ENCODE data around the gene LCN12. TPM values are rescaled to one million over a fixed set of nuclear protein-coding genes. Genes with fewer than 3 reads are reported as not detected.

LCN12 gene
- total RNA-seq, 2 donors from 2014 or later = 0.27 TPM; not detected in 1

DNA sequence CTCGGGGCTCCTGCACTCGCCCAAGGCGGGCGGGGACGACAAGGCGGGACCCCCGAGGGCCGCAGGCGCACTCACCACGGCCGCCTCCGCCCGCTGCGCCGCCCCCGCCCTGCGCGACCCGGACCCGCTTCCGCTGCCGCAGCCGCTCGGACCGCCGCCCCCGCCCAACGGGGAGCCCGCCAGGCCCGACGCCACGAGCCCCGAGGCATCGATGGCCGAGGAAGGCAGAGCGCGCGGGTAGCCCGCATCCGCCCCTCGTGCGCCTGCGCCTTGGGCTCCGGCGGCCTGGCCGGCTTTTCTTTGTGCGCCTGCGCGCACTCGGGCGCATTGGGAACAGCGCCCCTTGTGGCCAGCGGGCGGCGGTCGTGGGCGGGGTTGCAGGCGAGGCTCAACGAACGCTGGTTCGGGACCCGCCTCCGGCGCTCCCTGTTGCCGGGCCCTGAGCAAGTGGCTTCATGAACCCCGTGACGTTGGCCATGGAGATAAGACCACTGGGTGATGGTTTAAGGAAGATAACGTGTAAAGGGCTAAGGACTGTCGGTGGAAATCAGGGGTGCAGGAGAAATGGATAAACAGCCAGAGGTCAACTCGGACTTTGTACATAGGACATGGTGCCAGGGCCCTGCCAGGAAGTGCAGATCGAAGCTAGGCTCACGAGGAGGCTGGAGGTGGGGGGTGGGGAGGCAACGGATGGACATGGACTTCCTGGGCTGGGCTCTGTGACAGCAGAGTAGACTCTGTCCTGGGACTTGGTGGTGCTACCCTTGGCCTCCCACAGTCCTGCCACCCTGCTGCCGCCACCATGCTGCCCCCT is 7.3 kb upstream of the LCN12 start, which contains the start of the genes C8G and FBXW5:
Gene C8G (plus strand): TSS at position 725 of the 814 bp plus-strand sequence. CDS start 78 bp downstream, at position 803.
Gene FBXW5 (minus strand): TSS at position 220 of the 814 bp plus-strand sequence. CDS start 655 bp downstream, outside the sequence.
- H3K27ac ChIP-seq = peak within 1 kb of the TSS; percentile 79 to 83
- H3K4me1 ChIP-seq (ENCODE audit: control insufficient read depth in 1 of 2, low read depth in 2 of 2) = peaks cover 17 to 45% of the 10 kb centered on the region in 2 donors

DNA sequence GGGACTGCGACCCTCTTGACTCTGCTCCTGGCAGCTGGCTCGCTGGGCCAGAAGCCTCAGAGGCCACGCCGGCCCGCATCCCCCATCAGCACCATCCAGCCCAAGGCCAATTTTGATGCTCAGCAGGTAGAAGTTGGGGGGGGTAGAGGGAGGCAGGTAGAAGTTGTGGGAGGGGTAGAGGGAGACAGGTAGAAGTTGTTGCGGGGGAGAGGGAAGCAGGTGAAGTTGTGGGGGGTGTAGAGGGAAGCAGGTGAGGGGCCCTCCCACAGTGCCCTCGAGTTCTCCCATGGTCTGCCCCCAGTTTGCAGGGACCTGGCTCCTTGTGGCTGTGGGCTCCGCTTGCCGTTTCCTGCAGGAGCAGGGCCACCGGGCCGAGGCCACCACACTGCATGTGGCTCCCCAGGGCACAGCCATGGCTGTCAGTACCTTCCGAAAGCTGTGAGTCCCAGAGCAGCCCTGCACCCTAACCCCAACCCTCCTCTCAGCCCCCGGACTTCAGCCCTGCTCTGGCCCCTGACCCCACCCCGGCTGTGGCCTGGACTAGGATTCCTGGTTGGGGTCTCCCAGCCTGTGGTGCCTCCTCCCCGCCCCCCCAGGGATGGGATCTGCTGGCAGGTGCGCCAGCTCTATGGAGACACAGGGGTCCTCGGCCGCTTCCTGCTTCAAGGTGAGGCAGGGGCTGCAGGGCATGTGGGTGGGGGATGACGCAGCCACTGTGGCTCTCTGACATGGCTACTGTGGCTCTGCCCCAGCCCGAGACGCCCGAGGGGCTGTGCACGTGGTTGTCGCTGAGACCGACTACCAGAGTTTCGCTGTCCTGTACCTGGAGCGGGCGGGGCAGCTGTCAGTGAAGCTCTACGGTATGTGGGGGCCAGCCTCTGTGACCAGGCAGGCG is 6.5 kb upstream of the LCN12 start:
- Histone ChIP-seq H3K36me3 (peaks cover 22% of the 10 kb centered on the region), H3K4me3 (no peak overlapping the region), H3K9me3 (no peaks in the 10 kb centered on the region), H3K27ac (no peak overlapping the region), H3K27me3 (replicated peaks; ENCODE audit: insufficient read depth) (no peaks in the 10 kb centered on the region), H3K4me1 (ENCODE audit: control insufficient read depth in 1 of 2, low read depth in 2 of 2) (peaks cover 21 to 42% of the 10 kb centered on the region in 2 donors)
- TF ChIP-seq, protein P1, sequence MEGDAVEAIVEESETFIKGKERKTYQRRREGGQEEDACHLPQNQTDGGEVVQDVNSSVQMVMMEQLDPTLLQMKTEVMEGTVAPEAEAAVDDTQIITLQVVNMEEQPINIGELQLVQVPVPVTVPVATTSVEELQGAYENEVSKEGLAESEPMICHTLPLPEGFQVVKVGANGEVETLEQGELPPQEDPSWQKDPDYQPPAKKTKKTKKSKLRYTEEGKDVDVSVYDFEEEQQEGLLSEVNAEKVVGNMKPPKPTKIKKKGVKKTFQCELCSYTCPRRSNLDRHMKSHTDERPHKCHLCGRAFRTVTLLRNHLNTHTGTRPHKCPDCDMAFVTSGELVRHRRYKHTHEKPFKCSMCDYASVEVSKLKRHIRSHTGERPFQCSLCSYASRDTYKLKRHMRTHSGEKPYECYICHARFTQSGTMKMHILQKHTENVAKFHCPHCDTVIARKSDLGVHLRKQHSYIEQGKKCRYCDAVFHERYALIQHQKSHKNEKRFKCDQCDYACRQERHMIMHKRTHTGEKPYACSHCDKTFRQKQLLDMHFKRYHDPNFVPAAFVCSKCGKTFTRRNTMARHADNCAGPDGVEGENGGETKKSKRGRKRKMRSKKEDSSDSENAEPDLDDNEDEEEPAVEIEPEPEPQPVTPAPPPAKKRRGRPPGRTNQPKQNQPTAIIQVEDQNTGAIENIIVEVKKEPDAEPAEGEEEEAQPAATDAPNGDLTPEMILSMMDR (IDR thresholded peaks at IDR 0.05) = no peak
- ATAC-seq (ENCODE audit: insufficient number of reproducible peaks, low FRiP score, low read depth) (no peak), DNase-seq (ENCODE audit: low spot score) (no peak)

More for the DNA sequence above, 7.3 kb upstream of the LCN12 start, which contains the start of the genes C8G and FBXW5:
- Histone ChIP-seq H3K36me3 (peaks cover 28% of the 10 kb centered on the region), H3K27me3 (replicated peaks; ENCODE audit: insufficient read depth) (no peaks in the 10 kb centered on the region), H3K9me3 (no peaks in the 10 kb centered on the region), H3K4me3 (peak within 1 kb of the TSS; percentile 97)
- TF ChIP-seq, protein P1 (IDR thresholded peaks at IDR 0.05) = peak; percentile 98
- ATAC-seq (ENCODE audit: insufficient number of reproducible peaks, low FRiP score, low read depth) (peak; percentile 52), DNase-seq (ENCODE audit: low spot score) (peak; percentile 57)

DNA sequence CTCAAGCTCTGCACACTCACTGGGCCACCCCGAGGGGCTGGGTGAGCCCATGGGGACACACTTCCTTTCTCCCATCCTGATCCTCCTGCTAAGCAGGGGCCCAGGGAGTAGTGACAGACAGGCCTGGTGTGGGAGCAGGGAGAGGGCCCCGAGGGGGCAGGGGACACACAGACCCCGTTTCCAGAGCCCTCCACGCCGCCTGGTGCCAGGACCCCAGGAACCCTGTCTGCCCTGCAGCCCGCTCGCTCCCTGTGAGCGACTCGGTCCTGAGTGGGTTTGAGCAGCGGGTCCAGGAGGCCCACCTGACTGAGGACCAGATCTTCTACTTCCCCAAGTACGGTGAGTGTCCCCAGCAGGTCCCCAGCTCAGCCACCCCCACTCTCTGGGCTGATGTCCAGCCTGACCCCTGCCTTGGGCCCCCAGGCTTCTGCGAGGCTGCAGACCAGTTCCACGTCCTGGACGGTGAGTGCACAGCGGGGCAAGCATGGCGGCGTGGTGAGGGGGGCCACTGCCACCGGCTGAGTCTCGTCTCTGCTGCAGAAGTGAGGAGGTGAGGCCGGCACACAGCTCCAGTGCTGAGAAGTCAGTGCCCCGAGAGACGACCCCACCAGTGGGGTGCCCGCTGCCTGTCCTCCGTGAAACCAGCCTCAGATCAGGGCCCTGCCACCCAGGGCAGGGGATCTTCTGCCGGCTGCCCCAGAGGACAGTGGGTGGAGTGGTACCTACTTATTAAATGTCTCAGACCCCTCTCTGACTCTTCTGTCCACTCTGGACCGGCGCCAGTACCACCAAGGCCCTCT is 5.6 kb upstream of the LCN12 start:
- peaks cover 22 to 45% of the 10 kb centered on the region in 2 donors for H3K4me1 ChIP-seq (ENCODE audit: control insufficient read depth in 1 of 2, low read depth in 2 of 2)
- no peak overlapping the region for H3K4me3 ChIP-seq
- H3K27ac ChIP-seq = no peak overlapping the region
- ATAC-seq (ENCODE audit: insufficient number of reproducible peaks, low FRiP score, low read depth) (no peak), DNase-seq (ENCODE audit: low spot score) (no peak)
- H3K27me3 ChIP-seq (replicated peaks; ENCODE audit: insufficient read depth) = no peaks in the 10 kb centered on the region
- no peaks in the 10 kb centered on the region for H3K9me3 ChIP-seq
- H3K36me3 ChIP-seq = peaks cover 15% of the 10 kb centered on the region
- TF ChIP-seq, protein P1 (IDR thresholded peaks at IDR 0.05) = no peak

DNA sequence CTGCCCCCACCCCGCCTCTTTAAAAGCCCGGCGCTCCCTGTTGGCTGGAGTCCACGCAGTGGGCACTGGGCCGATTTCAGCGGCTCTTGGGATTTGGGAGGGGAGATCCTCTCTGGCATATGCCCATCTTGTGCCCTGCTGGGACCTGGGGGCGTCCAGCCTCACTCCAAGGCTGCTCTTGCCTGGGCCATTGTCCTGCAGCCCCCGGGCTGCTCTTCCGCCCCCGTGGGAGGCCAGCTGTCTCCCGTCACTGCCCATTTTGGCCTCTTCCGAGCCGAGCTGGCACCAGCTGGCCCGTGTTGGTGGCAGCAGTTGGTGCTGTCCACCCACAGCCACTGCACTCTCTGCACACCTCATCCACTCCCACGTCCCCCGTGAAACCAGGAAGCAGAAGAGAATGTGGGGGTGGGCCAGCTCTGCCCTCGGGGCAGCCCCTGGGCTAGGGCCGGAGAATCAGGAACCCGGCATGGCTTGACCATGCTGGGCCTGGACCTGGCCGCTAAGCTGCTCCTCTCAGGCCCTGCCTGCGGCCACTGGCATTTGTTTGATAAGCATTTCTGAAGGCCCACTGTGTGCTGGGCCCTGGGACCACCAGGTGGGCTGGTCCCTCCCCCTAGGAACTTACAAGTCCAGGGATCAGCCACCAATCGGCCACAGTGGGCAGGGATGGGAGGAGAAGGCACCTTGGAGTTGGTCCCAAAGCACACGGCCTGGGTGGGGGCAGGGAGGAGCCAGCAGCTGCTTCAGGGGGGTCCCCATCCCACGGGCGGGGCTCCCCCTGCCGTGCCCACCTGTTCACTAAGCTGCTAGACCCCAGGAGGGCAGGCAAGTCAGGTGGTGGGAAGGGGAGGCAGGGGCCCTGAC is 4.8 kb upstream of the LCN12 start:
- Histone ChIP-seq H3K36me3 (peaks cover 7% of the 10 kb centered on the region), H3K4me1 (ENCODE audit: control insufficient read depth in 1 of 2, low read depth in 2 of 2) (peaks cover 22 to 42% of the 10 kb centered on the region in 2 donors), H3K27me3 (replicated peaks; ENCODE audit: insufficient read depth) (no peaks in the 10 kb centered on the region), H3K9me3 (no peaks in the 10 kb centered on the region), H3K27ac (no peak overlapping the region), H3K4me3 (no peak overlapping the region)
- DNase-seq (ENCODE audit: low spot score) (no peak), ATAC-seq (ENCODE audit: insufficient number of reproducible peaks, low FRiP score, low read depth) (no peak)
- TF ChIP-seq, protein P1 (IDR thresholded peaks at IDR 0.05) = no peak
